HG02970 (cell line): ENCODE data around the gene RAC2.

ENCODE experiments used
- ATAC-seq: cut with Tn5 transposase; IDR thresholded peaks from one replicate; pipeline ENCODE4 v1.9.1; 2021; ENCODE audit warnings: mild to moderate bottlenecking, moderate library complexity, moderate number of reproducible peaks; ENCODE audit not compliant: unreplicated experiment, low FRiP score

RAC2 gene

DNA sequence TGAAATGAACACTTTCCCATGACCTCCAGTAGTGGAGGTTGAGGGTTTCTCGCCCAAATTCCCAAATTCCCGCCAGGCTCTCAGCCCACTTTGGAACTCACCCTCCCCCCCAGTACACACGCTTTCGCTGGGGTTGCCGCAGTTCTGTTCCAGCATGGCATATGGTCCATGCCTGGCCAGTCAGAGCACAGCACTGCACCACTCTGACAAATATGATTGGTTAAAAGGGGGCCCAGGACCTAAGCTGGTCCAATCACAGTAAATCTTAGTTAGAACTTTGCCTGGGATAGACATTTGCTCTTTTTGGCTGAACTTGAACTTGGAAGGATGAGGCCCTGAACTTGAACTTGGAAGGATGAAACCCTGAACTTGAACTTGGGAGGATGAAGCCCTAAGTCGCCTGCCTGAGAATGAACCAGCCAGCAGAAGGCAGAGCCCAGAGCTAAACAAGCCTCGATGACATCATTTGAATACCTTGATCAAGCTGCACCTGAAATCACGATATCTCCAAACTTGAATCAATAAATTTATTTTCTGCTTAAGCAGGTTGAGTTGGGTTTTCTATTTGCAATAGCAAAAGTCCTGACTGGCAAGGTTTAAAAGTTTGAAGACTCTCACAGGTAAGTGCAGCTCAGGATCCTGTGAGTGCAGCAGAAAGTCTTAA, 19.2 kb downstream of the RAC2 start:
- ATAC-seq = no peak

- ATAC-seq = no peak
Observed at GRCh38 chr22:37223965-37224551, 20.0 kb downstream of the RAC2 start.

GRCh38 chr22:37222440-37222971, 21.6 kb downstream of the RAC2 start:
- ATAC-seq = no peak

DNA sequence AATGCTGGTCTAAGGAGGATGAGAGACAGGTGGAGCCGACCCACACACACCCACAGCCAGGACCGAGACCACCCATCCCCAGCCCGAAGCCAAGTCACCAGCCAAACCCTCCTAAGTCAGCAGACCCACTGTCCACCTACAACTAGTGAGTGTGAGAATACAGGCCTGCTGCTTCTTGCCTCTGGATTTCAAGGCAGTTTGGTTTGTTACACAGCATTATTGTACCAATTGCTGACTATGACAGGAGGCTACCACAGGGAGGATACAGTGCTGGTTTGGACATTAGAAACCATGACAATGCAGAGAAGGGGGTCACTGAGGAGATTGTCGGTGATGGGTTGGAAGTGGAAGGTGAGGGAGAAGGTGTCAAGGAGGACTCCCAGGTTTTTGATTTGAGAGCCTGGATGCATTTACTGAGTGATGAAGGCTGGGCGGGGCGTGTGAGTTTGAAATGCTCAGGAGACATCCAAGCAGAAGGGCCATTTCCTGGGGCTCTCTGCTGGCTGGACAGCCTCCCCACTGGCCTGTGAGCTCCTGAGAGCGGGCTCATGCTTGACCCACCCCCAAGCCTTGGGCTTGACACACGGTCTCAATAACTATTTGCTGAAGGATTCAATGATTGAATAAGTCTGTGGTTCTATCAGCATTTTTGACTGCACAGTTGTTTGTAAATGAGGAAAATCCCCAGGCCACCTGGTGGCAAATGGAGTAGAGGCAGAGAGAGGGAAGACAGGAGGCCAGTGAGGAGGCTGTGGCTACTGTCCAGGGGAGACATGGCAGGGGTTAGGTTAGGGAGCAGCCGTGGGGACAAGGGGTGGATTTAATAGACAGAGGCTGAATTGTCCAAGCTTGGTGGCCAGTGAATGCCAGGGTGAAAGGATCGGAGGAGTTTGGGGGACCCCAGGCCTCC, 22.4 kb downstream of the RAC2 start:
- ATAC-seq = no peak

DNA sequence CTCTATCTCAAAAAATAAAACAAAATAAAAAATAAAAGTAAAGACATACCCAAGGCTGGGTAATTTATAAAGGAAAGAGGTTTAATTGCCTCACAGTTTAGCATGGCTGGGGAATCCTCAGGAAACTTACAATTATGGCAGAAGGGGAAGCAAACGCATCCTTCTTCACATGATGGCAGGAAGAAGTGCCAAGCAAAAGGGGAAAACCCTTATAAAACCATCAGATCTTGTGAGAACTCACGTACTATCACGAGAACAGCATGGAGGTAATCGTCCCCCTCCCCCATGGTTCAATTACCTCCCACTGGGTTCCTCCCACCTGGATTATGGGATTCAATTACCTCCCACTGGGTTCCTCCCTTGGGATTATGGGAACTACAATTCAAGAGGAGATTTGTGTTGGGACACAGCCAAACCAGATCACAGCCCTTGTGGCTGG, 23.5 kb downstream of the RAC2 start:
- no peak for ATAC-seq

DNA sequence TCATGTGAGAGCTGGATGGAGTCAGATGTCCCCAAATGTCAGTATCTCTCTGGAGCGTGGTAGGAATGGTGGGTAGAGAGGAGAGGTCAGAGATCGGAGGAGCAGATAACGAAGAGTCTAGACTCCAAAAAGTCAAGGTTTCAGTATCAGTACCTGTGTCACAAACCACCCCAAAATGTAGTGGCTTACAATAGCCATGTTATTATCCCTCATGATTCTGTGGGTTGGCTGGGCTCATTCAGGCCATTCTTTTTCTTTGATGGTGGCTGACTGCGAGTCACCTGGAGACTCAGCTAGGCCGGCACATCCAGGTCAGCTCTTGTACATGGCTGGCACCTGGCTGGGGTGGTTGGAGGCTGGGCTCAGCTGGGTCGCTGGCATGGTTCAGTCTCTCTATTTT, 24.5 kb downstream of the RAC2 start:
- no peak for ATAC-seq

- ATAC-seq = peak; percentile 68
Observed at GRCh38 chr22:37218771-37219411, 25.2 kb downstream of the RAC2 start.

- ATAC-seq = no peak
Observed at GRCh38 chr22:37218399-37218770, 25.7 kb downstream of the RAC2 start.

DNA sequence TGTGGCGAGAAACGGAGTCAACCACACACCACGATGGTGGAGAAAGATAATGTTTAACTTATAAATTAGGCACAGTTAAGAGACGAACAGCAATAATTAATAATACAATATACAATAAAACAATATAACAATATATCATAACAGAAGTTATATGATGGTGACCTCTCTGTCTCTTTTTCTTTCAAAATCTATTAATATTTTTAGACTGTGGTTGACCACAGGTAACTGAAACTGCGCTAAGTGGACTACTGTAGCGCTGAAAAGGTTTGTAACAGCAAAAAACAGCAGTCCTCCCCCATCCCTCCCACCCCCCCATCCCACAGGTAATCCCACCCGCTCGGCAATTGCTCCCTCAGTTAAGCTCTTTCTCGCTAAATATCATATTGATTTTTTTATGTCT, 28.2 kb downstream of the RAC2 start:
- no peak for ATAC-seq

- no peak for ATAC-seq
Observed at GRCh38 chr22:37214731-37215030, 29.4 kb downstream of the RAC2 start.

GRCh38 chr22:37213941-37214730, 29.9 kb downstream of the RAC2 start:
- ATAC-seq = no peak

- no peak for ATAC-seq
Observed at GRCh38 chr22:37213218-37213855, 30.7 kb downstream of the RAC2 start.

GRCh38 chr22:37212174-37212906, 31.7 kb downstream of the RAC2 start, which contains the start of gene SSTR3:
TSS of gene SSTR3 (minus strand) at chr22:37212477. CDS start at chr22:37207803, 4,674 bp downstream.
- no peak for ATAC-seq

DNA sequence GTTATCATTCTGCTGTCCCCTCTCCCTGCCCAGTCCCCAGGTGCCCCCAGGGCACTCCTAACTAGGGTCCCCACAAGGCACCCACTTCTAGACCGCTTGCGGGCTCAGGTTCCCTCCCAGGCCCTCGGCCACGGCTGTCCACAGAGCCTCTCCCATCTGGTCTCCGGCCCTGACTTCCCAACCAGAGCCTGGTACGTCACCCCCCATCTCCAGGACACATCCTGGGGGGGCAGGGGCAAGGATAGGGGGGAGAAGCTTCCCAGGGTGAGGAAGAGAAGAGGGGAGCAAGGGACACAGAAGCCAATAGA, 32.2 kb downstream of the RAC2 start:
- no peak for ATAC-seq

DNA sequence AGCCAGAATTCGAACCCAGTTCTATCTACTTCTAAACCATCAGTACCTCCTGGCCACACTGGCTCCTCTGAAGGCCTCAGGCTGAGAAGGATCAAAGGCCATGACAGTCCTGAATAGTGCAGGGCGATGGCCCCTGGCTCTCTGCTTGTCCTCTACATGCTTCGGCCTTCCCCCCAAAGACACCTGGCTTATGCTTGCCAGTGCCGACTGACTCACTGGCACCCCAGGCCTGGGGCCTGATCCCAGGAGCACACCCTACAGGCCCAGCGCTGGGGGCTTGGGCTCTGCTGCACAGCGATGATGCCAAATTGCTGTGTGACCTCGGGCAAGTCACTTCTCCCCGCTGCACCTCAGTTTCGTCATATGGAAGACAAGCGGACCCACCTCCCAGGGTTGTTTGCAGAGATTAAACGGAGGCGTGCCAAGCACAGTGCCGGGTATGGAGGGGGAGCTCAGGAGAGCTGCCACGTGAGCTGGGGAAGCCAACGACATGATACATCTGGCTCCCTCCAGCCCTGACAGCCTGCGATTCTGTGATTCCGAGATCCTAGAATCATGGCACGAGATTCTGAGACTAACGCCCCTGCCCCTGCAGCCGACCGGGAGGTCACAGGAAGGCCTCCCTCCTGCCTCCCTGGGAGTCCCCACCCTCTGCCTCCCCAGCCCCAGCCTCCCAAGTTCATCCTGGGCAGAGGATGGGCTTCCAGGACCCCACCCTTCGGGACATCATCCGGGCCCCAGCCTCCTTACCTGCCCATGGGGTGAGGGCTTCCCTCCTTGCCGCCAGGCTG, 32.8 kb downstream of the RAC2 start:
- ATAC-seq = no peak

DNA sequence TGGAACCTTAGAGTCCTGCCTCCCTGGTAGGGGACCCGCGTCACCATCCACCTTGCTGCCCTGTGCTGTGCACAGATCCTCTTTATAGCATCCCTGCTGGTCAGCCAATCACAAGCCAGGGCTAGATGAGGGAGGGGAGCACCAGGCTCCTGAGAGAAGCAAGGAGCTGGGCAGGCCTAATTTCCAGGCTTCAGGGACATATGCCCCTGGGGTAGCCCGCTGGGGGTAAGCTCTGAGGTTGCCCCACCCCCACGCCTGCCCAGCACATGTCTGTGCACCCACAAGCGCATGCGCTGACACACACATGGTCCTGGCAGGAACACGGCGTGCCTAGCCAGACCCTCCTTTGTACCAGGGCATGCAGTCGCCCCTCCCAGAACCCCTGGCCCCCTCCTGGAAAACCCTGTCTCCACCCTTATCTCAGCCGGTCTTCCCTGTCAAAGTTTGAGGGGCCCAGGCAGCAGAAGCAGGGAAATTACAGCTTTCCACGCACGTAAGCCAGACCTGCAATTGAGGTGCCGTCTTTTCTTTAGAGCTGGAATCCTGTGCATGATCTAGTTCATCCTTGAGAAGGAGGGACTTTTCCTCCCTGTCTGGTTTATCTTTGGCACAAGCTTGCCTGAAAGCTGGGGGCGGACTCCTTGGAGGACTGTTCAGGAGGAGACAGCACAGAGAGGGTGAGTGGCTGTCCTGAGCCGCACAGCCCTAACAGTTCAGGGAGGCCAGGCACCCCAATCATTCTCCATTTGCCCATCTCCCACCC, 33.8 kb downstream of the RAC2 start:
- ATAC-seq = no peak

GRCh38 chr22:37209140-37209845, 34.8 kb downstream of the RAC2 start:
- ATAC-seq = no peak
